ENCODE data around the gene ZBTB46. TPM values are rescaled to one million over a fixed set of nuclear protein-coding genes. Genes with fewer than 3 reads are reported as not detected.

Gene ZBTB46
- total RNA-seq, 1 donor from 2014 or later = 42.1 TPM

GRCh38 chr20:63863798-63864544 lies 32.9 kb upstream of the ZBTB46 start:
- no peak for TF ChIP-seq CTCF (IDR thresholded peaks at IDR 0.05; ENCODE audit: unreplicated experiment)
- Mint-ChIP-seq H3K36me3 (ENCODE audit: low read depth, unreplicated experiment) (peaks cover 10% of the 10 kb centered on the region), H3K4me1 (ENCODE audit: unreplicated experiment) (peaks cover 26% of the 10 kb centered on the region), H3K27ac (ENCODE audit: unreplicated experiment) (peak overlapping the region; percentile 93), H3K4me3 (ENCODE audit: unreplicated experiment) (peak overlapping the region; percentile 97), H3K9me3 (ENCODE audit: unreplicated experiment) (no peaks in the 10 kb centered on the region), H3K27me3 (ENCODE audit: unreplicated experiment) (peaks cover 9% of the 10 kb centered on the region)
- DNase-seq (ENCODE audit: low spot score) = peak; percentile 63

- H3K9me3 Mint-ChIP-seq (ENCODE audit: unreplicated experiment) = no peaks in the 10 kb centered on the region
- peak overlapping the region; percentile 97 for H3K4me3 Mint-ChIP-seq (ENCODE audit: unreplicated experiment)
- peaks cover 7% of the 10 kb centered on the region for H3K36me3 Mint-ChIP-seq (ENCODE audit: low read depth, unreplicated experiment)
- peaks cover 9% of the 10 kb centered on the region for H3K27me3 Mint-ChIP-seq (ENCODE audit: unreplicated experiment)
- peak overlapping the region; percentile 89 for H3K27ac Mint-ChIP-seq (ENCODE audit: unreplicated experiment)
- DNase-seq (ENCODE audit: low spot score) = no peak
- H3K4me1 Mint-ChIP-seq (ENCODE audit: unreplicated experiment) = peaks cover 32% of the 10 kb centered on the region
- TF ChIP-seq CTCF (IDR thresholded peaks at IDR 0.05; ENCODE audit: unreplicated experiment) = no peak
Measured at GRCh38 chr20:63863021-63863797, 32.1 kb upstream of the ZBTB46 start.

GRCh38 chr20:63861981-63862901 lies 31.2 kb upstream of the ZBTB46 start:
- peaks cover 11% of the 10 kb centered on the region for H3K27me3 Mint-ChIP-seq (ENCODE audit: unreplicated experiment)
- no peak for TF ChIP-seq CTCF (IDR thresholded peaks at IDR 0.05; ENCODE audit: unreplicated experiment)
- peaks cover 40% of the 10 kb centered on the region for H3K4me1 Mint-ChIP-seq (ENCODE audit: unreplicated experiment)
- H3K9me3 Mint-ChIP-seq (ENCODE audit: unreplicated experiment) = no peaks in the 10 kb centered on the region
- H3K36me3 Mint-ChIP-seq (ENCODE audit: low read depth, unreplicated experiment) = peaks cover 4% of the 10 kb centered on the region
- H3K27ac Mint-ChIP-seq (ENCODE audit: unreplicated experiment) = no peak overlapping the region
- no peak overlapping the region for H3K4me3 Mint-ChIP-seq (ENCODE audit: unreplicated experiment)
- DNase-seq (ENCODE audit: low spot score) = no peak

- Mint-ChIP-seq H3K9me3 (ENCODE audit: unreplicated experiment) (no peaks in the 10 kb centered on the region), H3K27me3 (ENCODE audit: unreplicated experiment) (peaks cover 11% of the 10 kb centered on the region), H3K36me3 (ENCODE audit: low read depth, unreplicated experiment) (peaks cover 4% of the 10 kb centered on the region), H3K4me1 (ENCODE audit: unreplicated experiment) (peaks cover 45% of the 10 kb centered on the region), H3K27ac (ENCODE audit: unreplicated experiment) (no peak within 1 kb of the TSS), H3K4me3 (ENCODE audit: unreplicated experiment) (no peak within 1 kb of the TSS)
- no peak for TF ChIP-seq CTCF (IDR thresholded peaks at IDR 0.05; ENCODE audit: unreplicated experiment)
- DNase-seq (ENCODE audit: low spot score) = no peak
Measured at GRCh38 chr20:63861365-63861934, 30.4 kb upstream of the ZBTB46 start, which contains the start of gene ABHD16B. Gene ABHD16B (plus strand): TSS chr20:63861498. CDS start chr20:63861541, 43 bp downstream.

Measured in endothelial cell (in vitro differentiated cells).